ENCODE data around the gene SHANK1. TPM values are rescaled to one million over a fixed set of nuclear protein-coding genes. Genes with fewer than 3 reads are reported as not detected.

Gene SHANK1
- total RNA-seq, 6 donors from 2014 or later, result 0.40 to 0.54 TPM; not detected in 4

- no peaks in the 10 kb centered on the region for H3K9me3 ChIP-seq
- H3K27ac ChIP-seq, result no peak overlapping the region
- H3K27me3 ChIP-seq, result peaks cover 0 to 18% (median 7%) of the 10 kb centered on the region in 4 donors
- H3K4me3 ChIP-seq, result no peak overlapping the region
- no peaks in the 10 kb centered on the region for H3K4me1 ChIP-seq
- DNase-seq, result peak in 1 of 2 donors; percentile 61
- no peak for ATAC-seq (ENCODE audit: low FRiP score in 2 of 2)
- TF ChIP-seq EP300 (IDR thresholded peaks at IDR 0.05) (no peak), POLR2A (IDR thresholded peaks at IDR 0.05) (no peak), POLR2AphosphoS5 (IDR thresholded peaks at IDR 0.05) (no peak), CTCF (IDR thresholded peaks at IDR 0.05) (no peak)
- no peaks in the 10 kb centered on the region for H3K36me3 ChIP-seq
- WGBS, 2 donors, result 66 to 76% methylated on average over 9 to 14 of the region's 19 CpGs
These were observed 30.8 kb downstream of the SHANK1 start for GRCh38 chr19:50688766-50689165.

- DNase-seq (peak in 1 of 2 donors; percentile 85), ATAC-seq (ENCODE audit: low FRiP score in 2 of 2) (no peak)
- no peaks in the 10 kb centered on the region for H3K4me1 ChIP-seq
- H3K36me3 ChIP-seq, result no peaks in the 10 kb centered on the region
- no peaks in the 10 kb centered on the region for H3K9me3 ChIP-seq
- no peak for TF ChIP-seq CTCF (IDR thresholded peaks at IDR 0.05)
- no peak for TF ChIP-seq POLR2A (IDR thresholded peaks at IDR 0.05)
- TF ChIP-seq EP300 (IDR thresholded peaks at IDR 0.05), result no peak
- no peak overlapping the region for H3K27ac ChIP-seq
- H3K27me3 ChIP-seq, result peaks cover 0 to 10% (median 5%) of the 10 kb centered on the region in 4 donors
- WGBS, 2 donors, result 18 to 28% methylated on average over 26 to 47 of the region's 50 CpGs
- no peak overlapping the region for H3K4me3 ChIP-seq
These were observed 33.1 kb downstream of the SHANK1 start for GRCh38 chr19:50686310-50687032.

GRCh38 chr19:50679177-50680125, 40.2 kb downstream of the SHANK1 start:
- WGBS, 2 donors, result 16 to 23% methylated on average over 20 to 23 of the region's 23 CpGs
- TF ChIP-seq CTCF (IDR thresholded peaks at IDR 0.05) (no peak), EP300 (IDR thresholded peaks at IDR 0.05) (no peak)
- Histone ChIP-seq H3K27me3 (no peaks in the 10 kb centered on the region), H3K4me1 (peaks cover 0 to 7% (median 3%) of the 10 kb centered on the region in 4 donors), H3K4me3 (no peak overlapping the region), H3K9me3 (peaks cover 0 to 3% (median 0%) of the 10 kb centered on the region in 4 donors), H3K36me3 (no peaks in the 10 kb centered on the region), H3K27ac (no peak overlapping the region)
- DNase-seq (peak; percentile 73 to 95), ATAC-seq (ENCODE audit: low FRiP score in 2 of 2) (peak; percentile 70 to 91)

GRCh38 chr19:50678323-50678722, 41.3 kb downstream of the SHANK1 start:
- H3K27ac ChIP-seq, result no peak overlapping the region
- peaks cover 0 to 3% (median 0%) of the 10 kb centered on the region in 4 donors for H3K9me3 ChIP-seq
- no peak for DNase-seq
- no peak for ATAC-seq (ENCODE audit: low FRiP score in 2 of 2)
- no peaks in the 10 kb centered on the region for H3K27me3 ChIP-seq
- 40 to 50% methylated on average over 3 of the region's 3 CpGs for WGBS, 2 donors
- H3K4me1 ChIP-seq, result peaks cover 0 to 7% (median 3%) of the 10 kb centered on the region in 4 donors
- no peaks in the 10 kb centered on the region for H3K36me3 ChIP-seq
- no peak overlapping the region for H3K4me3 ChIP-seq
- TF ChIP-seq POLR2A (IDR thresholded peaks at IDR 0.05) (no peak), POLR2AphosphoS5 (IDR thresholded peaks at IDR 0.05) (no peak)

- WGBS, 2 donors, result 45 to 62% methylated on average over 5 of the region's 5 CpGs
- no peaks in the 10 kb centered on the region for H3K36me3 ChIP-seq
- no peak overlapping the region for H3K27ac ChIP-seq
- H3K4me1 ChIP-seq, result peaks cover 0 to 7% (median 3%) of the 10 kb centered on the region in 4 donors
- no peak overlapping the region for H3K4me3 ChIP-seq
- H3K27me3 ChIP-seq, result no peaks in the 10 kb centered on the region
- ATAC-seq (ENCODE audit: low FRiP score in 2 of 2) (no peak), DNase-seq (no peak)
- peaks cover 0 to 3% (median 0%) of the 10 kb centered on the region in 4 donors for H3K9me3 ChIP-seq
- TF ChIP-seq POLR2A (IDR thresholded peaks at IDR 0.05) (no peak), EP300 (IDR thresholded peaks at IDR 0.05) (no peak), CTCF (IDR thresholded peaks at IDR 0.05) (no peak), POLR2AphosphoS5 (IDR thresholded peaks at IDR 0.05) (no peak)
These were observed 42.0 kb downstream of the SHANK1 start for GRCh38 chr19:50677636-50678035.

All from upper lobe of left lung (tissue), 6 donors.